ENCODE measurements around the gene DOK1.
A peak's percentile ranks its signal among the peaks of the same experiment; 100 is the strongest.

The DOK1 gene

DNA sequence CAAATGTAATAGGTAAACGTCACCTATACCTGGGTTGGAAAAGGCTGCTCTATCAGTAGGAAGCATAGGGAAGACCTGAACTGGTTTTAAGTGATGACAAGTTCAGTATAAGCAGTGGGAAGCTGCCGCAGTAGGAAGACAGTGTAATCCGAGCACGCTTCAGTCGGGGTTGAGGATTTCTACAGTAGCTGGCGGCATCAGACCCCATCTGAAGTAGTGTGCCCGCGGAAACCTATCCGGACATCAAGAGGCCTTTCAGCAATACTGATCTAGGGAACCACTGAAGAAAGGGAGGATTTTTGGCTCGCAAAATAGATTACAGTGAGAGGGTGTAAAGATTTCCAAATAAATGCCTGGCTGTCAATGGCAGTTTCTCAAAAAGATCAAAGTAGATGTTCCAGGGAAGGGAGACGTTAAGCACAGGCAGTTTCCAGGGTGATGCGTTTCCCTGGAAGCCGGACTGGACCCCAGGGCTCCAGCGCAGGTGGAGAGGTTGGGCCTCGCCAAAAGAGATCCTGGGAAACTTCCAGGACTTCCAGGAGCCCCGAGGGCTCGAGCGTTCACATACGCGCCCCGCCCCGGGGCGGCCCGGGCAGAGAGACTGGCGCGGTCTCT, 6.1 kb upstream of the DOK1 start:
- peaks cover 6 to 9% of the 10 kb centered on the region in 2 donors for H3K4me1 Mint-ChIP-seq (ENCODE audit: low read depth in 2 of 2)
- peaks cover 33 to 49% of the 10 kb centered on the region in 2 donors for H3K27me3 Mint-ChIP-seq
- H3K36me3 Mint-ChIP-seq (ENCODE audit: insufficient read depth) = peaks cover 2% of the 10 kb centered on the region
- peak overlapping the region; percentile 58 to 59 for H3K4me3 Mint-ChIP-seq
- no peak for DNase-seq
- no peaks in the 10 kb centered on the region for H3K9me3 Mint-ChIP-seq
- no peak overlapping the region for H3K27ac Mint-ChIP-seq
- no peak for ATAC-seq (replicated peaks)

DNA sequence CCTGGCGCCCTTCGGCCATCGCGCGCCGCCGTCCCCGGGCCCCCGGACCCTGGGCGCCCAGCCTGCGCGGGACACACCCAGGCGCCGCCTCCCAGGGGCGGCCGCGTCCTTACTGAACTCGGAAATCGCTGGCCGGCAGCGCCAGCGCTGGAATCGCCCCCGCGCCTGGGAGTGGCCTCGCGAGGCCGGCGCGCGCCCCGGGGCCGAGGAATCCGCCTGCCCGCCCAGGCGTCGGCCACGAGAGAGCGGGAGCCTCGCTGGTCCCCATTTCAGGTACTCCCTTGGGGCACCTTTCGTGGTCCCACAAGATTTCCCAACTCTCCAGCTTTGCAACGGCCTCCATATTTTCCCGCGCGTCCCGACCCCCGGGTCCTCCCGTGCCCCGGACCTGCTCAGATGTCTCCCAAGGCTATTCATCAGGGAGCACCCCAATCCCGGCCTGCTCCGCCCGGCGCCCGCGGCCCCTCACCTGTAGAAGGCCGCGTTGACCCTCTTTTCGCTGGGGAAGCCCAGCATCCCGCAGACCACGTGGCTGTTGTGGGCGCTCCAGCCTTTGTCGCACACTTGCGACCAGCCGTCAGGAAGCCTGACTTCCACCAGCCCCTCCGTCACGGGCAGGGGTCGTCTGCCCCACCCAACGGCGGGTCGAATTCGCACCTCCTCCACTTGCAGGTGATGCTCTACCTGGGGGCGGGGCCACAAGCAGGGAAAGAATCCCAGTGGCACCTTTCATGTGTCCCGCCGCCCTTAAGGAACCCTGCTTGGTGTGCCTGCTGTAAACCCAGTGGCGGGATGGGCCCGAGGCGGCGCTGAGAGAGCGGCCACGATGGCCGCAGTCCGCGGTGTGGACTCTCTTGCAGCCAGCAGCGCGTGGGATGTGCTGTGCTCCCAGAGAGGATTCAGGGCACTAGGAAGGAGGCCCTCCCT, 5.4 kb upstream of the DOK1 start:
- ATAC-seq (replicated peaks) (peak; percentile 42), DNase-seq (no peak)
- Mint-ChIP-seq H3K36me3 (ENCODE audit: insufficient read depth) (peaks cover 9% of the 10 kb centered on the region), H3K4me3 (peak overlapping the region; percentile 51 to 58), H3K4me1 (ENCODE audit: low read depth in 2 of 2) (peaks cover 10 to 11% of the 10 kb centered on the region in 2 donors), H3K27ac (no peak overlapping the region), H3K9me3 (no peaks in the 10 kb centered on the region), H3K27me3 (peaks cover 33 to 49% of the 10 kb centered on the region in 2 donors)

DNA sequence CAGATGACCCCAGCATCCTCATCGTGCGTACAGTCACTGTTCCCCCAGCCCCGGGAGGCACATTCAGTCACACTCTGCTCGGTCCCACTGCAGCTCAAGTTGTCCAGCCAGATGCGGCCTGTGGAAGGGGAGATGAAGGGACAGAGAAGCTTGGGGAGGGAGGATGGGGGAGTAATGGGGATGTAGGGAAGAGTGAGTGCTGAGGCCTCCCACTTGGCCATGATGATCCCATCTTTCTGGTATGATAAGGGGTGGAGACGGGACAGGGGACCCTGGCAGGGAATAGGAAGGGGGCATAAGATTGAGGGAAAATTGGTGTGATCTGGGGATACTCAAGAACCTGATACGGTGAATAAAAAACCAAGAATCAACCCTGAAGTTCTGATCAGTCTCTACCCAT, 4.3 kb upstream of the DOK1 start:
- no peak for DNase-seq
- H3K9me3 Mint-ChIP-seq = no peaks in the 10 kb centered on the region
- peaks cover 33 to 49% of the 10 kb centered on the region in 2 donors for H3K27me3 Mint-ChIP-seq
- ATAC-seq (replicated peaks) = no peak
- H3K4me3 Mint-ChIP-seq = no peak overlapping the region
- peaks cover 11 to 14% of the 10 kb centered on the region in 2 donors for H3K4me1 Mint-ChIP-seq (ENCODE audit: low read depth in 2 of 2)
- peaks cover 17% of the 10 kb centered on the region for H3K36me3 Mint-ChIP-seq (ENCODE audit: insufficient read depth)
- no peak overlapping the region for H3K27ac Mint-ChIP-seq

DNA sequence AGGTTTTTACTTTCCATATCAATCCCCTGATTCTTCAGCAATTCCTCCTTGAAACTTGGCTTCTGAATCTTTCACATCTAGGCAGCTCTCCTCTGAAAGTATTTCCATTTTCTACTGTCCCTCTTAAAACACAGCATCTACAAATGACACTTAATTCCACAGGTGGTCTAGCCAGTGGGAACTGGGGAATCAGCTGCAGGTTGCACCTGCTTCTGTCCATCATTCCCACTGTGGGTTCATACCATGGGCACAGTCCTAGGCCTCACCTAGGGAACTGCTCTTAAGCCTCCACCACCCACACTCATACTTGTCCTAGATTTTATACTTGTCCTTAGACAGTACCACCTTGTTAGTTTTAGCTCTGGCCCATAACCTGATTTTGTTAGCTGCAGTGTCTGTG, 3.0 kb upstream of the DOK1 start:
- DNase-seq = no peak
- peaks cover 20% of the 10 kb centered on the region for H3K36me3 Mint-ChIP-seq (ENCODE audit: insufficient read depth)
- peaks cover 15 to 17% of the 10 kb centered on the region in 2 donors for H3K4me1 Mint-ChIP-seq (ENCODE audit: low read depth in 2 of 2)
- H3K9me3 Mint-ChIP-seq = no peaks in the 10 kb centered on the region
- no peak overlapping the region for H3K27ac Mint-ChIP-seq
- peaks cover 33 to 49% of the 10 kb centered on the region in 2 donors for H3K27me3 Mint-ChIP-seq
- H3K4me3 Mint-ChIP-seq = no peak overlapping the region
- ATAC-seq (replicated peaks) = no peak

DNA sequence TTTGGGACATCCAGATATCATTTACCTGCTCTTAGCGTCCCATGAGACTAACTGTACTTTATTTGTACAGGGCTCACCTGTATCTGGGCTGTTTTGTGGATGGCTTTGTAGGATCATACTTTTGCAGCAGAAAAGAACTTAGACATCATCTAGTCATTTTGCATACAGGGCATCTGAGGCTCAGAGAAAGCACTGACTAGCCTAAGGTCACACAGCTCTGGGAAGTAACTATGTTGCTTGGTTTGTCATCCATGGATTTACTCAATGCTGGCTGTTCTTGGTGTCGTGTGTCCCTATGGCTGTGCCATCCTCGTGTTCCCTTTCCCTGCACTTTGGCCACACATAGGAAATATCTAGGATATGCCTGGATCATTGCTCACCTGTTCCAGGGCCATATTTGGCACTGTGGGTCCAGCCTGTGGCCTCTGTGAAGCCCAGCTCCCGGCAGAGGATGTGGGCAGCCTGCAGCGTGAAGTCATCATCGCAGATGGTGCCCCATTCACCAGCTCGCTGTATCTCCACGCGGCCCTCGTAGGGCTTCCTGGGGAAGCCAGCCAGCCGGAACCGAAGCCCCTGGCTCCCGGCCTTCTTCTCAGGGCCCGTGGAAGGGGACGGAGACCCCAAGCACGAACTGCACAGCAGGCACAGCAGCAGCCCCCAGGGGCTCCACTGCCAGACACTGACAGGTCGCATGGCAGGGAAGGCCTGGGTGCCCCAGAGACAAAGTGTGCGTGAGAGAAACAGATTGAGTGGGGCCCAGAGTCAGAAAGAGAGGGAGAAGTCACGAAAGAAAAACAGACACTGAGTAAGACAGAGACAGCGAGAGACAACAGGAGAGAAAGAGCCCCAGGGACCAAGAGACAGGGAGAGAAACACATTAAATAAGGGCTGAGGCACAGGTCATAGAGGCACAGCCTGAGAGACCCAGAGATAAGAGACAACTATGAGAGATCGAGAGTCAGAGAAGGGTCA, 2.3 kb upstream of the DOK1 start:
- no peak for ATAC-seq (replicated peaks)
- no peak for DNase-seq
- H3K4me1 Mint-ChIP-seq (ENCODE audit: low read depth in 2 of 2) = peaks cover 15 to 17% of the 10 kb centered on the region in 2 donors
- H3K36me3 Mint-ChIP-seq (ENCODE audit: insufficient read depth) = peaks cover 20% of the 10 kb centered on the region
- peak overlapping the region; percentile 2 to 43 for H3K4me3 Mint-ChIP-seq
- H3K27ac Mint-ChIP-seq = peak overlapping the region in 1 of 2 donors; percentile 28
- H3K27me3 Mint-ChIP-seq = peaks cover 33 to 42% of the 10 kb centered on the region in 2 donors
- H3K9me3 Mint-ChIP-seq = no peaks in the 10 kb centered on the region

DNA sequence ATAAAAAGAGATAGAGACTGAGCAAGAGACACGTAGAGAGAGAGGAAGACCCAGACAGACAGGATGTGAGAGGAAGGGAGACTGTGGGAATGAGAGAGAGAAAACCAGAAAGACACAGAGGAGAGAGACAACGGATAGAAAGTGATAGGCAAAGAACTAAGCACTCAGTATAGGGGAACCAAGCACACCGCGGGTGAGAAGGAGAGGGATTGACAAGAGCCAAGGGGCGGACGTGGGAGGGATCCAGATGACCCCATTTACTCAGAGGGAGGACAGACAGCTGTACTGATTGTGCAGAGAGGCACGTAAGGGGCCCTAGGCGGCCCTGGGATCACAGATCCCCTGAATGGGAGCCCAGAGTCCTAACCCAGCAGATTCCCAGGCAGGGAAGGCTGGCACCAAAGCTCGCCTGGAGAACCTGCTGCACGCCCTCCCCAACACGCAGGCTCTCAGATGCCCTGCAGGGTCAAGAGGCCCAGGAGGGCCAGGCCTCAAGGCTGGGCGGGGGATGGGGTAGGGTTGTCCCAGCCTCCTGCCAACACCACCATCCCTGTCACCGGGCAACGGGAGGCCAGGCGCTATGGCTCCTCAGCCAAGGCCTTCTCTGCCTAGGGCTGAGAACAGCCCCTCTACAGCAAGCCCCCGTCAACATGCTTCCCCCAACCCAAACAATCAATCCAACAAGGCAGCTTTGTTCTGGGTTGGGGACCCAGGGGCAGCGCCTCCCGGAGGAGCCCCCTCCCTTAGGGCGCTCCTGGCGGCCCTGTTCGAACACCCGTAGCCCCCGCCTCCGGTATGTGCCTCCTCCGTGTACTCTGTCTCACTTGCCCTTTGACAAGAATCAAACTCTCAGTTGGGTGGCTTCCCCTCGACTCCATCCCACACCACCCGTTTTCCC, 1.4 kb upstream of the DOK1 start:
- Mint-ChIP-seq H3K27ac (peak overlapping the region; percentile 83 to 92), H3K4me1 (ENCODE audit: low read depth in 2 of 2) (peaks cover 15 to 16% of the 10 kb centered on the region in 2 donors), H3K36me3 (ENCODE audit: insufficient read depth) (peaks cover 20% of the 10 kb centered on the region), H3K27me3 (peaks cover 30 to 34% of the 10 kb centered on the region in 2 donors), H3K4me3 (peak overlapping the region; percentile 54 to 81), H3K9me3 (no peaks in the 10 kb centered on the region)
- DNase-seq (no peak), ATAC-seq (replicated peaks) (no peak)

DNA sequence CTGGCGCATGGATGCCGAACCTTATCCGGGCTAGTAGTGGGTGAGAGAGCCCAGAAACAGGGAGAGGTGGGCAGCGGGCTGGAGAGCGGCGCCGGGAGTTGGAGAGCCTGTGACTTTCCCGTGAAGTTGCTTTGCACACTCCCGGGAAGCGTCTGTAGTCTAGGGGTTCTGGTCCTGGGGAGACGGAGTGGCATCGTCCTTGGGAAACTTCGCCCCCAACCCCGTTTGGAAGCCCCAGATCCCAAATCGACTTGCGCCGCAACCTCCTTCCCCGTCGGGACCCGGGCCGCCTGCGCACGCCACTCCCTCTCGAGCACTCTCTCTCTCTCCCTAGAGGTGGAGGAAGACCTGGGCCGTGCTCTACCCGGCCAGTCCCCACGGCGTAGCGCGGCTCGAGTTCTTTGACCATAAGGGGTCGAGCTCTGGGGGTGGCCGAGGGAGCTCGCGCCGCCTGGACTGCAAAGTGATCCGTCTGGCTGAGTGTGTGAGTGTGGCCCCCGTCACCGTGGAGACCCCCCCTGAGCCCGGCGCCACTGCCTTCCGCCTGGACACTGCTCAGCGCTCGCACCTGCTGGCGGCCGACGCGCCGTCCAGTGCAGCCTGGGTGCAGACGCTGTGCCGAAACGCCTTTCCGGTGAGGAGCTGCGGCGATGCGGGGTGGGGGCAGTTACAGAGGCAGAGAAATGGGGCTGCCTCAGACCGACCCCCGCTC, 456 bp downstream of the DOK1 start:
- DNase-seq = peak; percentile 20 to 44 (median 25)

DNA sequence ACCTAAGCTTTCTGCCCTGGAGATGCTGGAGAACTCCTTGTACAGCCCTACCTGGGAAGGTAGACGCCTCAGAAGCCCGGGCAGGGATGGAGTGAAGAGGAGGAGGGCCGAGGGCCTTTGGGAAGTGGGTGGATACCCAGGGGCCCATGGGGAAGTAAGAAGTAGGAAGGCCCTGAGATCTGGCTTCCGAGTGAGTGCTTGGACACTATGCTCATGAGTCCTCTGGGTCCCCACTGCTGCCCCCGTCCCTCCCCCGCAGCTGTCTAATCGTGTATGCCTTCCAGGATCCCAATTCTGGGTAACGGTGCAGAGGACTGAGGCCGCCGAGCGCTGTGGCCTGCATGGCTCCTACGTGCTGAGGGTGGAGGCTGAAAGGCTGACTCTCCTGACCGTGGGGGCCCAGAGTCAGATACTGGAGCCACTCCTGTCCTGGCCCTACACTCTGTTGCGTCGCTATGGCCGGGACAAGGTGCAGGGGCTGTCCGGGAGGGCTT, 1.1 kb downstream of the DOK1 start:
- peaks cover 11 to 22% of the 10 kb centered on the region in 2 donors for H3K27me3 Mint-ChIP-seq
- no peak for ATAC-seq (replicated peaks)
- peaks cover 13 to 23% of the 10 kb centered on the region in 2 donors for H3K4me1 Mint-ChIP-seq (ENCODE audit: low read depth in 2 of 2)
- H3K4me3 Mint-ChIP-seq = peak overlapping the region; percentile 84 to 88
- DNase-seq = no peak
- peak overlapping the region; percentile 83 to 92 for H3K27ac Mint-ChIP-seq
- H3K36me3 Mint-ChIP-seq (ENCODE audit: insufficient read depth) = peaks cover 20% of the 10 kb centered on the region
- H3K9me3 Mint-ChIP-seq = no peaks in the 10 kb centered on the region

More for the DNA sequence above, 456 bp downstream of the DOK1 start:
- Mint-ChIP-seq H3K9me3 (no peaks in the 10 kb centered on the region), H3K27ac (peak overlapping the region; percentile 83 to 92), H3K36me3 (ENCODE audit: insufficient read depth) (peaks cover 20% of the 10 kb centered on the region), H3K4me1 (ENCODE audit: low read depth in 2 of 2) (peaks cover 8 to 16% of the 10 kb centered on the region in 2 donors), H3K4me3 (peak overlapping the region; percentile 84 to 88), H3K27me3 (peaks cover 18 to 22% of the 10 kb centered on the region in 2 donors)
- peak; percentile 53 for ATAC-seq (replicated peaks)

DNA sequence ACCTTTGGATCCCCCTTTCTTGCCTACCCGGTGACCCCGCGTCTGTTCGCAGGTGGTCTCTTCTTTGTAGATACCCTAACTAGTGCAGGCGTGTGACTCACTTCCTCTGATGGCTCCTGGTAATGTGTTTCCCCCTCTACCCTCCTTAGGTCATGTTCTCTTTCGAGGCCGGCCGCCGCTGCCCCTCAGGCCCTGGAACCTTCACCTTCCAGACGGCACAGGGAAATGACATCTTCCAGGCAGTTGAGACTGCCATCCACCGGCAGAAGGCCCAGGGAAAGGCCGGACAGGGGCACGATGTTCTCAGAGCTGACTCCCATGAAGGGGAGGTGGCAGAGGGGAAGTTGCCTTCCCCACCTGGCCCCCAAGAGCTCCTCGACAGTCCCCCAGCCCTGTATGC, 1.6 kb downstream of the DOK1 start:
- no peaks in the 10 kb centered on the region for H3K9me3 Mint-ChIP-seq
- H3K27me3 Mint-ChIP-seq = peaks cover 6 to 22% of the 10 kb centered on the region in 2 donors
- ATAC-seq (replicated peaks) (no peak), DNase-seq (no peak)
- peak overlapping the region; percentile 84 to 88 for H3K4me3 Mint-ChIP-seq
- peaks cover 15 to 23% of the 10 kb centered on the region in 2 donors for H3K4me1 Mint-ChIP-seq (ENCODE audit: low read depth in 2 of 2)
- no peak overlapping the region for H3K27ac Mint-ChIP-seq
- peaks cover 20% of the 10 kb centered on the region for H3K36me3 Mint-ChIP-seq (ENCODE audit: insufficient read depth)

DNA sequence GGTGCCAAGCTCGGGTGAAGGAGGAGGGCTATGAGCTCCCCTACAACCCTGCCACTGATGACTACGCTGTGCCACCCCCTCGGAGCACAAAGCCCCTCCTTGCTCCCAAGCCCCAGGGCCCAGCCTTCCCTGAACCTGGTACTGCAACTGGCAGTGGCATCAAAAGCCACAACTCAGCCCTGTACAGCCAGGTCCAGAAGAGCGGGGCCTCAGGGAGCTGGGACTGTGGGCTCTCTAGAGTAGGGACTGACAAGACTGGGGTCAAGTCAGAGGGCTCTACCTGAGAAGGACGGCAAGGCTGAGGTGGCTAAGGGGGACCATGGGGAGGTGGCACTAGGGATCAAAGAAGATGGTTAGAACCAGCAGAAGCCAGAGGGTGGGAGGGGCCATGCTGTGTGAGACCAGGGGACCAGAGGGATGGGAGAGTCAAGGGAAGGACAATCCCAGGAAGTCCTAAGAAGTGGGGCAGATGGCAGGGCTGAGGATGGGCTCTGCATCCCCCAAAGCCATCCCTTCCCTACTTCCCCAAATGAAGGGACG, 2.4 kb downstream of the DOK1 start:
- Mint-ChIP-seq H3K4me1 (ENCODE audit: low read depth in 2 of 2) (peaks cover 15 to 23% of the 10 kb centered on the region in 2 donors), H3K9me3 (no peaks in the 10 kb centered on the region), H3K27ac (peak overlapping the region in 1 of 2 donors; percentile 69)

More for the DNA sequence above, 2.4 kb downstream of the DOK1 start:
- H3K4me3 Mint-ChIP-seq = no peak overlapping the region
- DNase-seq = no peak
- H3K27me3 Mint-ChIP-seq = peaks cover 3 to 22% of the 10 kb centered on the region in 2 donors
- no peak for ATAC-seq (replicated peaks)
- H3K36me3 Mint-ChIP-seq (ENCODE audit: insufficient read depth) = peaks cover 20% of the 10 kb centered on the region

Measured in effector memory CD8-positive, alpha-beta T cell (primary cell).